Osteoblast (primary cell): Measurements from ENCODE around the gene ATP2C1. TPM values are rescaled to one million over a fixed set of nuclear protein-coding genes. Genes with fewer than 3 reads are reported as not detected.
A peak's percentile ranks its signal among the peaks of the same experiment; 100 is the strongest.

Experiments
- DNase-seq: peaks from one replicate; pipeline ENCODE4 v3.0.0; 2011; ENCODE audit warnings: low spot score, mixed read lengths; ENCODE audit not compliant: insufficient read length; ENCODE audit errors: missing footprints
- H2AFZ ChIP-seq: 2 replicates; pipeline ENCODE4 v1.6.0; 2011; ENCODE audit warnings: mild to moderate bottlenecking, low read length
- H3K27ac ChIP-seq: 2 replicates; pipeline ENCODE4 v1.5.1; 2011; ENCODE audit warnings: mild to moderate bottlenecking, low read depth, low read length, moderate library complexity
- H3K27me3 ChIP-seq: 2 replicates; pipeline ENCODE4 v1.6.0; 2012; ENCODE audit warnings: mild to moderate bottlenecking, control low read depth, inconsistent platforms, low read length, moderate library complexity; ENCODE audit not compliant: insufficient read depth
- H3K36me3 ChIP-seq: 2 replicates; pipeline ENCODE4 v1.5.1; 2011; ENCODE audit warnings: mild to moderate bottlenecking, low read length, control low read depth, moderate library complexity; ENCODE audit not compliant: insufficient read depth
- H3K4me1 ChIP-seq: 2 replicates; pipeline ENCODE4 v1.5.1; 2011; ENCODE audit warnings: mild to moderate bottlenecking, low read length, control low read depth, moderate library complexity; ENCODE audit not compliant: insufficient read depth
- H3K4me2 ChIP-seq: 2 replicates; pipeline ENCODE4 v1.6.0; 2011; ENCODE audit warnings: mild to moderate bottlenecking, low read length; ENCODE audit not compliant: insufficient read depth
- H3K4me3 ChIP-seq: fragments of 200-600 bp; sonication (generic); 3 replicates; pipeline ENCODE4 v1.5.1; 2012; ENCODE audit warnings: mild to moderate bottlenecking, low read length, inconsistent platforms; ENCODE audit not compliant: insufficient read depth
- H3K79me2 ChIP-seq: 2 replicates; pipeline ENCODE4 v1.6.0; 2012; ENCODE audit warnings: mild to moderate bottlenecking, low read length, control low read depth, inconsistent platforms; ENCODE audit not compliant: insufficient read depth
- H3K9me3 ChIP-seq: 2 replicates; pipeline ENCODE4 v1.5.1; 2011; ENCODE audit warnings: low read depth, low read length, control low read depth
- H4K20me1 ChIP-seq: 2 replicates; pipeline ENCODE4 v1.6.0; 2012; ENCODE audit warnings: mild to moderate bottlenecking, low read length, control low read depth; ENCODE audit not compliant: insufficient read depth
- CTCF ChIP-seq: IDR thresholded peaks from 2 replicates; pipeline ENCODE4 v1.5.1; 2011; ENCODE audit warnings: mild to moderate bottlenecking, low read depth, low read length, moderate library complexity; ENCODE audit errors: extremely low read depth
- total RNA-seq: library from RNA; depleted of rRNA; stranded (reverse); fragments of >200 nt; gene quantifications from 2 replicates; pipeline ENCODE4 v1.2.3, GENCODE V29; 2012

ATP2C1 gene
- total RNA-seq, 1 donor, result 99.5 TPM

DNA sequence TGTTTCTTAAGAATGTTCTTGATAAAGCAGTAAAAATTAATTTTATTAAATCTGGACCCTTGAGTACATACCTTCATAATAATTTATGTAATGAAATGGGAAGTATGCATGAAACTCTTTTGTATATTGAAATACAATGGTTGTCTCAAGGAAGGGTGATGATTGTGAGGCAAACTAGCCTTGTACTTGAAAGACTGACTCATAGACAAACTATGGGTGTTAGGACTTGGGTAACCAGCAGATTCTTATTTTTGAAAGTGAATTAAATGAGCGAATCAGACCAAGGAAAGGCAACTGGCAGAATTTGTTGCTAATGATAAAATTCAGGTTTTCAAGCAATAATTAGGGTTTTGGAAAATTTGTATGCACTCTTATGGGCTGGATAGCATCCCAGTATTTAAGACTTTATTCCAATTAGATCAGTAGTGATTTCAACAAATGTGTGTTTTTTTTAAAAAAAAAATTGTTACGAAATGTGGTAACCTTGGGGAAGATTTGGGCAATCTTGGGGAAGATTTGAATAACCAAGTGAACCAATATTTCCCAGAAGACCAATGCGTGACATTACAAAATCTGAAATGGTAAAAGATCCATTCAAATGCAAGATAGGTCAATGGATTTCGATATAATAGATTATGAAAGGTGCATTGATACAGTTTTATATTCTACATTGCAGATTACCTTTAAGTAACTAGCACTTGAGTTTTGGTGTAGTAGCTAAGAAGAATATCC, 42.0 kb downstream of the ATP2C1 start:
- peak overlapping the region; percentile 23 for H3K27ac ChIP-seq
- H3K9me3 ChIP-seq, result no peaks in the 10 kb centered on the region
- H2AFZ ChIP-seq, result no peak overlapping the region
- TF ChIP-seq CTCF, result no peak
- H3K4me1 ChIP-seq, result peaks cover 15% of the 10 kb centered on the region
- no peak overlapping the region for H3K4me3 ChIP-seq
- H4K20me1 ChIP-seq, result no peaks in the 10 kb centered on the region
- peak; percentile 70 for DNase-seq
- peaks cover 17% of the 10 kb centered on the region for H3K36me3 ChIP-seq
- H3K79me2 ChIP-seq, result peaks cover 14% of the 10 kb centered on the region
- no peak overlapping the region for H3K4me2 ChIP-seq
- no peaks in the 10 kb centered on the region for H3K27me3 ChIP-seq

DNA sequence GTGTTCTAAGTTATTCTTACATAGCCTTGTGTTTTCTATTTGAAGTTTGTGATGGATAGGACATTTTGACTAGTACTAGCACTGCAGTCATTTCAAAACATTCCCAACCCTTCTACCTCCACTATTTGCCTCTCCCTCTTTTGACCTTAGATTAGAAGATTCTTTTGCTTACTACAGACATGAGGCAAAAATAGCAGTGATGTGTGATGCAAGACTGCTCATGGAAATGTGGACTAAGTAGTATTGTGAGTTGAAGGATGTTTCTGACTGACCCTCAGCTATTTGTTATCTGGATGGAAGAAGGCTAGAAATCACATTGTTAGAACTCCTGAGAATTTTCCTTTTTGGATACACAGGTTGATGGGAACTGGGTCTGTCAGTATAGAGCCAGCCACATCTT, 45.9 kb downstream of the ATP2C1 start:
- H3K27ac ChIP-seq, result no peak overlapping the region
- H3K27me3 ChIP-seq, result no peaks in the 10 kb centered on the region
- no peak for TF ChIP-seq CTCF
- no peaks in the 10 kb centered on the region for H4K20me1 ChIP-seq
- H3K4me1 ChIP-seq, result no peaks in the 10 kb centered on the region
- no peak overlapping the region for H2AFZ ChIP-seq
- no peak for DNase-seq
- H3K79me2 ChIP-seq, result peaks cover 7% of the 10 kb centered on the region
- no peak overlapping the region for H3K4me3 ChIP-seq
- H3K4me2 ChIP-seq, result no peak overlapping the region
- H3K36me3 ChIP-seq, result peaks cover 29% of the 10 kb centered on the region
- no peaks in the 10 kb centered on the region for H3K9me3 ChIP-seq

DNA sequence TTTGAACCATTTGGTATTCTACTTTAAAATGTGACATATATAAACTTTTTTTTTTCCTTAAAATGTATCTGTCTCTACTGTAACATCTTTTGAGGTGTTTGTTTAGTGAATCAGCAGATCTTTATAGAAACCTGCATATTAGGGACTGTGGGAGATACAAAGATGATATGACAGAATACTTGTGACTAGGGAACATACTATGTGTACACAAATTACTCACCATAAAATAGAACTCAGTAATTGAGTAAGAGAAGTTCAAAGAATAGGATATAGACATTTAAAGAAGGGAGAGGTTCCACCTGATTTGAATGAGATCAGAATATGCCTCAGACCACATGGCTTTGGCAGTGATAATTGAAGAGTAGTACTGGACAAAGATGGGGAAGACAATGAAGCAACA, 47.9 kb downstream of the ATP2C1 start:
- H3K36me3 ChIP-seq, result peaks cover 33% of the 10 kb centered on the region
- no peaks in the 10 kb centered on the region for H3K9me3 ChIP-seq
- H3K79me2 ChIP-seq, result peaks cover 12% of the 10 kb centered on the region

GRCh38 chr3:130946882-130947281, 53.0 kb downstream of the ATP2C1 start:
- no peak for TF ChIP-seq CTCF
- Histone ChIP-seq H3K27me3 (no peaks in the 10 kb centered on the region), H3K9me3 (no peaks in the 10 kb centered on the region), H3K36me3 (peaks cover 21% of the 10 kb centered on the region), H4K20me1 (no peaks in the 10 kb centered on the region), H3K4me2 (no peak overlapping the region), H2AFZ (no peak overlapping the region), H3K4me3 (no peak overlapping the region), H3K4me1 (peaks cover 27% of the 10 kb centered on the region), H3K79me2 (peaks cover 19% of the 10 kb centered on the region), H3K27ac (no peak overlapping the region)
- no peak for DNase-seq

More for the DNA sequence above, 47.9 kb downstream of the ATP2C1 start:
- H3K4me1 ChIP-seq, result no peaks in the 10 kb centered on the region
- no peaks in the 10 kb centered on the region for H3K27me3 ChIP-seq
- peak; percentile 57 for DNase-seq
- H2AFZ ChIP-seq, result no peak overlapping the region
- H3K27ac ChIP-seq, result no peak overlapping the region
- H3K4me2 ChIP-seq, result no peak overlapping the region
- no peak for TF ChIP-seq CTCF
- no peak overlapping the region for H3K4me3 ChIP-seq
- H4K20me1 ChIP-seq, result no peaks in the 10 kb centered on the region
